Measurements from ENCODE around the gene ADI1.

GRCh38 chr2:3493615-3494007 lies 25.7 kb downstream of the ADI1 start:
- TF ChIP-seq EZH2 (IDR thresholded peaks at IDR 0.05; ENCODE audit: insufficient read depth, poor library complexity, severe bottlenecking) (no peak), EZH2phosphoT487 (IDR thresholded peaks at IDR 0.05; ENCODE audit: insufficient read depth, low read depth) (no peak)
